GM18498 (cell line): ENCODE results near the gene ACOT11.

Source experiments
- ATAC-seq: cut with Tn5 transposase; IDR thresholded peaks from one replicate; pipeline ENCODE4 v1.9.1; 2021; ENCODE audit warnings: mild to moderate bottlenecking, moderate library complexity; ENCODE audit not compliant: unreplicated experiment

Gene ACOT11

DNA sequence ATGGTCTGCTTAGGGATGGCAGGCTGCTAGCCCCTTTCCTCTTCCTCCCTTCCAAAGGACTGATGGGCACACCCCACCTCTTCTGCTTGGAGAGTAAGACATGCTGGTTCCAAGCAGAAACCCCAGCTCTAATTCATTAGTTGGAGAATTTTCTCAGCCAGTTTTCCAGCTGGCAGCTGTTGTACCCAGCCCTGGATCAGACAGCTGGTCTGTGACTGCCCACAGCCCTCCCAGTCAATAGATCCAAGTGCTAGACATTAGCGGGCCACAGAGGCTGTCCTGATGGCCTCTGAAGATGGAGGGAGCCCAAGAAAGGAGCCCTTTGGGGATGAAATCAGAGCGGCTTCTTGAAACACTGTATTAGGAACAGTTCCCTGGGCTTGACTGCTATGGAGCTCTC, 35.8 kb downstream of the ACOT11 start:
- no peak for ATAC-seq

DNA sequence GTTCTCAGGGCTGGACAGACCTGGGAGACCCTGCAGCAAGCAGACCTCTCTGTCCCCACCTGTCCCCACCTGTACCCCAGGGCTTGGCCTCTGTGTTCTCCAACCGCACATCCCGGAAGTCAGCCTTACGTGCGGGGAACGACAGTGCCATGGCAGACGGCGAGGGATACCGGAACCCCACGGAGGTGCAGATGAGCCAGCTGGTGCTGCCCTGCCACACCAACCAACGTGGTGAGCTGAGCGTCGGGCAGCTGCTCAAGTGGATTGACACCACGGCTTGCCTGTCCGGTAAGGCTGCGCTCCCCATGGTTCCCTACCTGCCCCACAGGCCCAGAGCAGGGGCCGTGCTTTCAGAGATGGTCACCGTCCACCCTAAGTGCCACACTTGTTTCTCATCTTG, 36.5 kb downstream of the ACOT11 start:
- ATAC-seq, result no peak

DNA sequence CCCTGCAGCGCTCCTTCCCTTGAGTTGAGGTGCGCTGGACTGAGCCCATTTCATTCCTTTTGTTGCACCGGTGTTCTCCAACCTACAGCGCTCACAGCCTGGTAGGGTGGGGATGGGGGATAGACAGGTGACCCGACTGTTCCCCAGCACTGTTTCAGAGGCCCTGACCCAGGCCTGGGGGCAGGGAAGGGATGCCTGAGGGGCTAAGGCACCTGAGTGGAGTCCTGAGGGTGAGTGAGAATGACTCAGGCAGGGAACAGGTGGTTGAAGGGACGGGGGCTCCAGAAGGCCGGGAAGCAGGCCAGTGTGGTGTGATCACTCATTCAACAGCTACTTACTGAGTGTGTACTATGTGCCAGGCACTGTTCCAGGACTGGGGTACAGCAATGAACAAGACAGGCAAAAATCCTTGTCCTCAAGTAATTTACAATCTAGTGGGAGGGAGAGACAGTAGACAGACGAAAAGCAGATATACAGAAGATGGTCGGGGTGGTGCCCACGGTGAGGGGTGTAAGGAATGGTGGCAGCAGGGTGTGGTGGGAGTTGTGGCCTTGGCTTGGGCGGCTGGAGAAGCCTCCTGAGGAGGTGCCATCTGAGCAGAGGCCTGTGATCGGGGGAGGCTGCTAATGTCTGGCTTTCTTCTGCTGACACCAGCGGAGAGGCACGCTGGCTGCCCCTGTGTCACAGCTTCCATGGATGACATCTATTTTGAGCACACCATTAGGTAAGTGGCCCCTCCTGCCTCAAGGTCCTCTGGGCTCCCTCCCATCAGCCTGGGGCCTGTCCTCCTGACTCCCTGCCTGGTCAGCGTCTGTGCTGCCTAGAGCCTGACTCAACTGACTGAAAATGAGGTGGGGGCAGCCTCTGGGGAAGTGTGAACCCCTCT, 37.4 kb downstream of the ACOT11 start:
- no peak for ATAC-seq

DNA sequence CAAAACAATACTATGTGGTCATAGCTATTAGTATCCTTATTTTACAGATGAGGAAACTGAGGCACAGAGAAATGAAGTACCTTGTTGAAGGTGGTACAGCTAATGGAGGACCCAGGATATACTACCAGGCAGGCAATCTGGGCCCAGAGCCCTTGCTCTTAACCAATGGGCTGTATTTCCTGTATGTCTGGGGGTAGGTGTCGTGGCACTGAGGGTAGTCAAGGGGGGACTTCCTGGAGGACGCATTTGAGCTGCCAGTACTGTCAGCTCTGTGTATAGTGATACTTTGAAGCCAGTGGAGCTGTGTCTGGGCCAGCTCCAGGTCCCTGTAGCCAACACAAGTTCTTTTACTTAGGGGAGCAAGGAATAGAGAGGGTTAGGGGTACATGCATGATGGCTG, 40.3 kb downstream of the ACOT11 start:
- ATAC-seq, result no peak

DNA sequence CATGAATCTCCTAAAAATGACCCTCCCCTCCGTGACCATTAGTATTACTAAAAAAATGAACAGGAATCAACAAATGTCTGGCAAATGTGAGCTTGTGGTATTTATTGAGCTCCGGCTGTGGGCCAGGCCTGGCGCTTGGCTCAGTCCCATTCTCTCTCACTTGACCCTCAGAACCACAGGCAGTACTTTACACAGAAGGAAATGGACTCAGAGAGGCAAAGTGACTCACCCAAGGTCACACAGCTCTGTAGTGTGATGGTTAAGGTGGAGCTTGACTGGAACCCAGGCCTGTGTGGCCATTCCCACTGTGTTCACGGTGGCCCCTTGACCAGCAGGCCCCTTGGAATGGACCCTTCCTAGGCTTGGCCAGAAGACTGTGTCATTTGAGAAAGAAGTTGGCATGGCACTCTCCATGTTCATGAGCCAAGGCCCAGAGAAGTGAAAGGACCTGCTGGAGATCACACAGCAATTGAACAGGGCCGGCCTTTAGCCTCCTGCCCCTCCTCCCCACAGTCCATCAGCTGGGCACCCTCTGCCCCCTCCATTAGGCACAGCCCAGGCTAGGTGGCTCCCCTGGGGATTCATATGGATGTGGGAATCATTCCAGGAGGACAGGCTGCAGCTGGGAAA, 43.2 kb downstream of the ACOT11 start:
- ATAC-seq, result no peak

DNA sequence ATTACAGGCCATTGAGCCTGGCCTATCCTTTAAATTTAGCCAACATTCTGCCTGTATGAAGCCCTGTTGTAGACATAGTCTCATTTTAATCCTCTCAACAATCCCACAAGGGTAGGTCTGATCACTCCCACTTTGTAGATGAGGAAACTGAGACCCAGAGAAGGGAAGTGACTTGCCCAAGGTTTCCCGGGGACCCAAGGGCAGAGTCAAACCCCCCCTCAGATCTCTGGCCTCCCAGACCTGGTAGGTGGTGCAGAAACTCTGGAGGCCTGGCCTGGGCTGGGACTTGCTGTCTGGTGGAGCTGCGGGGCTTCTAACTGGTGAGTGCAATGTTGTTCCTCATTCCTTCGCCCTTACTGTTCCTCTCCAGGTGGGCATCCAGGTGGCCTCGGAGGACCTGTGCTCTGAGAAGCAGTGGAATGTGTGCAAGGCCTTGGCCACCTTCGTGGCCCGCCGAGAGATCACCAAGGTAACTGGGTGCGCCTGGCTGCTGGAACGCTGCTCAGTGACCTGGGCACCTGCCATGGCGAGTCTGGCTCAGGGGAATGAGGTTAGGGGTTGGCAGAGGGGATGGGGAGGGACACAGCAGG, 45.6 kb downstream of the ACOT11 start:
- no peak for ATAC-seq

DNA sequence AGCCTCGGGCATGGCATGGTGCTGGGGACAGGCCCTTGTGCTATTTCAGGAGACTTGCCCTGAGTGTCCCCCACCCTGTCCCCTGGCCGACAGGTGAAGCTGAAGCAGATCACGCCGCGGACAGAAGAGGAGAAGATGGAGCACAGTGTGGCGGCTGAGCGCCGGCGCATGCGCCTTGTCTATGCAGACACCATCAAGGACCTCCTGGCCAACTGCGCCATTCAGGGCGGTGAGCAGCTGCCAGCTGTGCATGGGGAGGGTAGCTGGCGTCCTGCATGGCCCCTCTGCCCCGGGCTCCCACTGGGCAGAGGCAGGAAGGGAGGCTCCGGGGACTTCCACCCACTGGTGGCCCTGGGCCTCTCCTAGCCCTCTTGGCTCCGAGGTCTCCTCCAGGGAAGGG, 46.4 kb downstream of the ACOT11 start:
- ATAC-seq, result no peak

DNA sequence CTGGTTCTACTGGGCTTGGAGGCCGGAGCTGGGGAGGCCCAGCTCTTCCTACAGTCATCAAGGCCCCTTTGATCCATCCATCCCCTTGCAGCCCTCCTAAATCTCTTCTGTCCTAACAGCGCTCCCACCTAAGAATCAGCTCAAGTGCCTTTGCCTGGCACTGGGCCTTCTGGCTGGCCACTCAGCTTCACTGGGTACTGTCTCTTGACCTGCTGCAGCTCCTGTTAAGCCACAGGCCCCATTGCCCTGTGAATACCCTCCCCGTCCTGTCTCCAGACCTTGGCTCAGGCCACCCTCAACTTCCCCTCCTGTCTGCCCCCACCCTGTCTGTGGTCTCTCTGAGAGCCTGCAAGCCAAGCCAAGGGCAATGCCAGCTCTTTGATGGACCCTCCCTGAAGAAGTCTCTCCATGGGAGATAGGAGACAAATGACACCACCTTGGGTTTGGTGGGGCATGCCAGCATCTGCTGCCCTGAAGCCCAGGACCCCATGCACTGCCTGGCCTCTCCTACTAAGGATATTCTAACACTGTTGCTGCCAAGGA, 48.0 kb downstream of the ACOT11 start:
- ATAC-seq, result no peak

DNA sequence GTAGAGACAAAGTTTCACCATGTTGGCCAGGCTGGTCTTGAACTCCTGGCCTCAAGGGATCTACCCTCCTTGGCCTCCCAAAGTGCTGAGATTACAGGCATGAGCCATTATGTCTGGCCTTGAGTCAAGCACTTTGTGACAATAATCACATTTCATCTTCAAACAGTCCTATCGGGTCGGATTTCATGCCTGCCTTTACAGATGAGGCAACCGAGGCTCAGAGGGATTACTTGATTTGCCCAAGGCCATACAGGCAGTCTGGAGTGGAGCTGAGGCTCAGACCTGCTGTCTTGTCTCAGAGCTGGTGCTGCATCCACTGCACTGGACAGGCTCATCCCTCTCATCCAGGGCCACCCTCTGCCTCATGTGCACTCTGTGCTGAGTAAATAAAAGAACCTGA, 48.7 kb downstream of the ACOT11 start:
- ATAC-seq, result no peak

DNA sequence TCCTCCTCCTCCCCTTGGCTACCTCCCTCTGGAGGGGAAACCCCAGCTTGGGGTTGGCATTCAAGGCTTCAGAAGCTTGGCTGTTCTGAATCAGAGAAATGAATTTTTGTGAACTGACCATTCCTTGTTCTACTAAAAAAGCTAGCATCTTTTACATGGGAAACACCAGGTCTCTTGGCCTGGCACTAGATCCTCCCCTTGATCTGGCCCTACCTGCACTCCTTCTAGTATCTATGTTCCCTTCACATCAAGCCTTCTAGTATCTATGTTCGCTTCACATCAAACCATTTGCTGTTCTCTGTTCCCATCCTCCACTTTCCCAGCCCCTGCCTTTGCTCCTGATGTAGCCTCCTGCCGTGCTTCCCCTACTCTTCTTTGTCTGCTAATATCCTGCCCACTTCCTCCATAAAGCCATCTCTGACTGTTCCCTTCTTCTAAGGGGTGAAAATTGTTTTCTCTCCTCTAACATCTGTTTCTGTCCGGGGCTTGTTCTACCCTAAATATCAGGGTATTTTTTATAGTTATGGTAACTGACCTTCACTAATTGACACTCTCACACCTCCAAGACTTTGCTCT, 49.5 kb downstream of the ACOT11 start:
- no peak for ATAC-seq

DNA sequence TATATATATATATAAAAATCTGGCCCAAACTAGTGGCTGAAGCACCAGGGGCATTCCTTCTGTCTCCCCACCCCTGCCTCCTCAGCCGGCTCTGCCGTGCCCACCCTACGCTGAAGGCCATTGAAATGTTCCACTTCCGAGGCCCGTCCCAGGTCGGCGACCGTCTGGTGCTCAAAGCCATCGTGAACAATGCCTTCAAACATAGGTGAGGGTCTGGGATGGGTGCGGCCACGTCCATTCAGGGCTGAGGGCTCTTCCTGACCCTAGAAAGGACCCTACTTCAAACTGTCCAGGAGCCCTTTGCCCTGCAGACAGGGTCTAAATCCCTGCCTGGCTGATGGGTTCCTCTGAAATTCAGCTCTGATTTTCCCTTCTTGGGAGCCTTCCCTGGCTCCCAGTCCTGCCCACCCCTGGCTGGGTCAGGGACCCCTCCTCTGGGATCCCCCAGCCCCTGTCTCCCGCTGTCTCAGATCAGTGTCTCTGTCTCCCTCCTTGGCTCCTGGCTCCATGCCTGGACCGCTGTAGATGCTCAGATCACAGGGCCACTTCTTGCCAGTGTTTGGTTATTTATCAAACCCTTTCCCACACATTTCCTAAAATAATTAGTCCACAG, 51.3 kb downstream of the ACOT11 start:
- ATAC-seq, result no peak

DNA sequence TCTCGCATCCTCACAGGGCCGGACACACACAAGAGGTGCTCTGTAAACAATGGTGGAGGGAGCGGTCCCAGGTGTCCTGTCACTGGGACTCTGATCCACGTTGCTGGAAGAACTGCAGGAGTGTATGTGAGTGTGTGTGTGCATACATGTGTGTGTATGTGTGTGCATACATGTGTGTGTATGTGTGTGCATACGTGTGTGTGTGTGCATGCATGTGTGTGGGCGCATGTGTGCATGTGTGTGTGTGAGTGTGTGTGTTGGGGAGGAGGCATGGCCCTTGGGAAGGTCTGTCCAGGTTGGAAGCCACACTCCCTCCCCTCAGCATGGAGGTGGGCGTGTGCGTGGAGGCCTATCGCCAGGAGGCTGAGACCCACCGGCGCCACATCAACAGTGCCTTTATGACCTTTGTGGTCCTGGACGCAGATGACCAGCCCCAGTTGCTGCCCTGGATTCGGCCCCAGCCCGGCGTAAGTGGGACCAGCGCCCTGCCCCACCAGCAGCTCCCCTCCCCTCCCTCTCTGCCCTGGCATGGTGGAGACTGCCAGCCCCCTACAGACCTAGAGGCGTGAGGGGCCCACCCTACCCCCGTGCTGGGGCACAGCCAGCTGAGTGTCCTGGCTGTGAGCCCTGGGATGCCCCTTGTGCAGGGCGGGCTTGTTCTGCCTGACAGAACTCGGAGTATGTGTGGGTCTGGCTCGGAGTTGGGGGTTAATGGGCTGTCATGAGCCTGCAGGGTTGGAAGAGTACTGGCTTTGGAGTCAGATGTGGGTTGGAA, 53.1 kb downstream of the ACOT11 start:
- ATAC-seq, result no peak

DNA sequence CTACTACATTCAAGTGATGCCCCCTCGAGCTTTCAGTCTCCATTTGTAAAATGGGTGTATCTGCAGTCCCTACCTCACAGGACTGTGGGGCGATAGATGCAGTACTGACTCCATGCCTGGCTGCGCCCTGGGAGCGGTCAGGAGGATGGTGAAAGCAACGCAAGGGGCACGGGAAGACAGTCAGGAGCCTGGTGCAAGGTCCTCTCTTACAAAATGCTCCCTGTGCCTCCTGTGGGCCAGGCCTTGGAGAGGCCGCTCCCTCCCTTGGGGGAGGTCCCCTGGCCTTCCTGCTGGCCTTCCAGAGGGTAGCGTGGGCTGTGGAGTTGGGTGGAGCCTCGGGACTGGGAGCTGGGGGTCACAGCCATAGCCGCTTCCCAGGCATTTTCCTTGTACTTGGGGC, 53.7 kb downstream of the ACOT11 start:
- ATAC-seq, result no peak

DNA sequence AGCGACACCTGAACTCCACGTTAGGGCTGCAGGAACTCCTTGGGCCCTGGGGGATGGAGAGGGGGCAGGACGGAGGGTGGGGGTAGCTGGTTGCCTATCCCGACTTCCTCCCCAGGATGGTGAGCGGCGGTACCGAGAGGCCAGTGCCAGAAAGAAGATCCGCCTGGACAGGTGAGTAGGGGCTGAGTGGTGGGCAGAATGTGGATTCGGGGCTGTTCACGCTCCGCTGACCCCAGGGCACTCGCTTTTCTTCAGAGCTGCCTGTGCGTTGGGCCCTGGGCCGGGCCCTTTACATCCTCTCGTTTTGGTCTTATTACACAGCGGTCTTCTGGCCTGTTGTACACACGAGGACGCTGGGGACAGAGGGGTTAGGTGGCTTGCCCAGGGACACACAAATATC, 54.5 kb downstream of the ACOT11 start:
- no peak for ATAC-seq

DNA sequence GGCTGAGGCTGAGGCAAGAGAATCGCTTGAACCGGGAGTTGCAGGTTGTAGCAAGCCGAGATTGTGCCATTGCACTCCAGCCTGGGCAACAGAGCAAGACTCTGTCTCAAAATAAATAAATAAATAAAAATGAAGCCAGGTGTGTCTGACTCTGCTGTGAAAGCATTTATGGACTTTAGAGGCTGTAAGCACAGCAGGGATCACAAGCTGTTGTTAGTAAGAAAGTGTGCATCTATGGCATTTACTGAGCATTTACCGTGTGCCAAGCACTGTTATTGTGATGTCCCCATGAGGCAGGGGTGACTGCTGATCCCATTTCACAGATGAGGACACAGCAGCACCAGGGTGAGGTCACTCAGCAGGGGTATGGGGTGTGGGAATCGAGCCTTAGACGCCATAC, 55.2 kb downstream of the ACOT11 start:
- no peak for ATAC-seq

DNA sequence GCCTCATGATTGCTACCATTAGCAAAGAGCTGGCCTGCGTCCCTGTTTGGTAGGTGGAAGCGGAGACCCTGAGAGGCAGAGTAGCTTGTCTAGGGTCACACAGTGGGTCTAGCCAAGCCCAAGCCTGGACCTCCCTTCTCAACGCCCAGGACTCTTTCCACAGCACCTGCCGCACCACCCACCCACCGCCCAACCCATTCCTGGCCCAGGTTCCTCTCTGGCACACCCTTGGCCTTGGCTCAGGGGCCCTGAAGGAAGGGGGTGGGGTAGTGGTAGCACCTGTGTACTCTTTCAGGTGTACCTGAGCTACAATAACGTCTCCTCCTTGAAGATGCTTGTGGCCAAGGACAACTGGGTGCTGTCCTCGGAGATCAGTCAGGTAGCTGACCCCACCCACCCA, 56.0 kb downstream of the ACOT11 start:
- no peak for ATAC-seq

DNA sequence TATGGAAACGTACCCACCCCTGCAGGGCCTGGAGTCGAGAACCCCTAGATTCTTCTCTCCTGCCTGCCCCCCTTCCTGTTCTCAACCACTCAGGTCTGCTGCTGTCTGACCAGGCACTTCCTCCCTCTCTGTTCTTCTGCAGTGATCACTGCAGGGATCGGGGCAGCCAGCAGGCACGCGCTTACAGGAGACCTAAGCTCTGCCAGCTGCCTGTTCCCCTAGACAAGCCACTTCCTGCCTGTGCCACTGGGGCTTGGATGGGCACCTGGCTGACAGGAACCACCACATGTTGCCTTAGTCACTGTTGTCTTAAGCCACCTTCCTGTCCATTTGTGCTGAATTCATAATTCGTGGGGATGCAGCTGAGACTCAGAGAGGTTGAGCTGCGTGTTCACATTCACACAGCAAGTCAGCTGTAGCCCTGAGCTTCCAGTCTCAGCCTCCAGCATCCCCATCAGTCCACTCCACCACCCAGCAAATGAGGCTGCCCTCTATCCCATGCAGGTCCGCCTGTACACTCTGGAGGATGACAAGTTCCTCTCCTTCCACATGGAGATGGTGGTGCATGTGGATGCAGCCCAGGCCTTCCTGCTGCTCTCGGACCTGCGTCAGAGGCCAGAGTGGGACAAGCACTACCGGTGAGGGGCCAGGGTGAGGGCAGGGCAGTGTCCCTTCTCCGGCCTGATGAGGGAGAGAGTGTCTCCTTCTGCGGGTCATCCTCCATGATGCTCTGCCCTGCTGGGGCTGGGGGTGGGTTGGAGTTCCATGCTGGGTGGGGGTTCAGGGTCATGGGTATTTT, 56.7 kb downstream of the ACOT11 start:
- ATAC-seq, result no peak

DNA sequence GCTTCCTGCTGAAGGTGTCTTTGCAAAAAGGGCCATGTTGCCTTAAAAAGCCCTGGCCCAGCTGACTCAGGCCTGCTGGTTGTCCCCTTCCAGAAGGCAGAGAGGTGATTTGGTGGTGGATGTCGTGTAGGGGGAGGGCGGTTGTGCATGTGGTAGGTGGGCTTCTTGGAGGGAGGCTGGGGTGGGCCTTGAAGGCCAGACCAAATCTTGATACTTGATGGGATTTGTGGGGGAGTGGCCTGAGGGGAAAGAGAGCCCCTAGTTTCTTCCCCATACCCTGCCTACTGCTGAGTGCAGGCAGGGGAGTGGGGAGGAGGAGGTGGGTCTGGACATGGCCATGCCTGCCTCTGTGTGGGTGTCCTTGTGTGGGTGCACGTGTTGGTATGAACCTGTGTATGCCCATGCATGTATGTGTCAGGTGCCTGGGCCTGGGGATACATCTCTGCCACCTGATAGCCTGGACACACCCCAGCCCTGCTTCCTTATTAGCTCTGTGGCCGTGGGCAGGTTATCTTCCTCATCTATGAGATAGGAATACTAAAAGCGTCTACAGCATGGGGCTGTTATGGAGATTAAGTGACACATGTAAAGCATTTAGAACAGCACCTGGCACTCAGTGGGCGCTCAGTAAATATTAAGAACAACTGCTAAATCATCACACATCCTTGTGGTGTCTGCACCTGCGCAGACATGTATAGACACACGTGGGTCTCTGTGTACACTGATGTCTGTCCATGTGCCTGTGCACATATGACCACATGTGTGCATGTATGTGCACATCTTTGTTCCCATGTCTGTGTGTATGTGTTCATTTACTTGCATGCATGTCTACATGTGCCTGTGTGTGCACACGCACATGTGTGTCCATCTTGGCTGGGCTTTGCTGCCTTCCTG, 58.3 kb downstream of the ACOT11 start:
- no peak for ATAC-seq

DNA sequence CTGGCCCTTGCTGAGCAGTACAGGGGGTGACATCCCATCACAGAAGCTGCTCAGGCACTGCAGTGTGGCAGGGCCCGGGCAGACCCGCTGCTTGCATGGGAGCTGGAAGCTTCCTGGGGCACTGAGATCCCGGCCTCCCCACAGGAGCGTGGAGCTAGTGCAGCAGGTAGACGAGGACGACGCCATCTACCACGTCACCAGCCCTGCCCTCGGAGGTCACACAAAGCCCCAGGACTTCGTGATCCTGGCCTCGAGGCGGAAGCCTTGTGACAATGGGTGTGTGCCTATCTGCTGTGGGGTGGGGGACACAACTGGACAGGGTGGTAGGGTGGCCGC, 58.9 kb downstream of the ACOT11 start:
- no peak for ATAC-seq
